Activated naive CD8-positive, alpha-beta T cell (primary cell): ENCODE results near the gene HOXC11.

Source experiments
- H3K27ac Mint-ChIP-seq: one replicate; pipeline ENCODE4 v1.8.0; 2021; ENCODE audit warnings: mixed read lengths
- H3K27me3 Mint-ChIP-seq: one replicate; pipeline ENCODE4 v1.8.0; 2021; ENCODE audit warnings: mixed read lengths
- H3K36me3 Mint-ChIP-seq: one replicate; pipeline ENCODE4 v1.8.0; 2021; ENCODE audit warnings: mixed read lengths
- H3K4me1 Mint-ChIP-seq: one replicate; pipeline ENCODE4 v1.8.0; 2021; ENCODE audit warnings: low read depth, mixed read lengths
- H3K4me3 Mint-ChIP-seq: one replicate; pipeline ENCODE4 v1.8.0; 2021; ENCODE audit warnings: mild to moderate bottlenecking, mixed read lengths
- H3K9me3 Mint-ChIP-seq: one replicate; pipeline ENCODE4 v1.8.0; 2021; ENCODE audit warnings: low read depth, mixed read lengths

The HOXC11 gene

GRCh38 chr12:53972722-53973235, at the start of gene HOXC11:
Gene HOXC11, plus strand, starts transcription at chr12:53973126. Its CDS starts 116 bp downstream, at chr12:53973242.
- peak within 1 kb of the TSS; percentile 79 for H3K4me3 Mint-ChIP-seq
- peaks cover 63% of the 10 kb centered on the region for H3K27me3 Mint-ChIP-seq
- H3K27ac Mint-ChIP-seq, result no peak within 1 kb of the TSS
- H3K9me3 Mint-ChIP-seq, result no peaks in the 10 kb centered on the region
- peaks cover 17% of the 10 kb centered on the region for H3K4me1 Mint-ChIP-seq
- H3K36me3 Mint-ChIP-seq, result peaks cover 3% of the 10 kb centered on the region

- H3K9me3 Mint-ChIP-seq, result peaks cover 4% of the 10 kb centered on the region
- H3K4me3 Mint-ChIP-seq, result no peak overlapping the region
- H3K4me1 Mint-ChIP-seq, result no peaks in the 10 kb centered on the region
- H3K36me3 Mint-ChIP-seq, result no peaks in the 10 kb centered on the region
- H3K27me3 Mint-ChIP-seq, result peaks cover 64% of the 10 kb centered on the region
- H3K27ac Mint-ChIP-seq, result no peak overlapping the region
Measured at GRCh38 chr12:53924521-53925405, 48.2 kb upstream of the HOXC11 start.

GRCh38 chr12:53927220-53928029, 45.5 kb upstream of the HOXC11 start:
- Mint-ChIP-seq H3K36me3 (peaks cover 3% of the 10 kb centered on the region), H3K27me3 (peaks cover 67% of the 10 kb centered on the region), H3K27ac (no peak overlapping the region), H3K4me3 (no peak overlapping the region), H3K9me3 (peaks cover 9% of the 10 kb centered on the region), H3K4me1 (no peaks in the 10 kb centered on the region)

- no peak overlapping the region for H3K27ac Mint-ChIP-seq
- H3K4me3 Mint-ChIP-seq, result no peak overlapping the region
- peaks cover 3% of the 10 kb centered on the region for H3K36me3 Mint-ChIP-seq
Measured at GRCh38 chr12:53928054-53928835, 44.7 kb upstream of the HOXC11 start.

GRCh38 chr12:53929527-53929926, 43.4 kb upstream of the HOXC11 start:
- Mint-ChIP-seq H3K27ac (no peak overlapping the region), H3K27me3 (peaks cover 69% of the 10 kb centered on the region), H3K9me3 (peaks cover 9% of the 10 kb centered on the region), H3K36me3 (peaks cover 3% of the 10 kb centered on the region), H3K4me1 (no peaks in the 10 kb centered on the region), H3K4me3 (no peak overlapping the region)

More at GRCh38 chr12:53928054-53928835, 44.7 kb upstream of the HOXC11 start:
- Mint-ChIP-seq H3K9me3 (peaks cover 9% of the 10 kb centered on the region), H3K4me1 (no peaks in the 10 kb centered on the region), H3K27me3 (peaks cover 68% of the 10 kb centered on the region)

- Mint-ChIP-seq H3K9me3 (peaks cover 9% of the 10 kb centered on the region), H3K27me3 (peaks cover 72% of the 10 kb centered on the region), H3K36me3 (peaks cover 3% of the 10 kb centered on the region), H3K4me1 (peaks cover 9% of the 10 kb centered on the region), H3K27ac (no peak overlapping the region), H3K4me3 (no peak overlapping the region)
Measured at GRCh38 chr12:53930591-53931255, 42.2 kb upstream of the HOXC11 start.

- peaks cover 69% of the 10 kb centered on the region for H3K27me3 Mint-ChIP-seq
- peaks cover 9% of the 10 kb centered on the region for H3K9me3 Mint-ChIP-seq
- H3K4me3 Mint-ChIP-seq, result no peak overlapping the region
- peaks cover 3% of the 10 kb centered on the region for H3K36me3 Mint-ChIP-seq
- H3K4me1 Mint-ChIP-seq, result peaks cover 17% of the 10 kb centered on the region
- no peak overlapping the region for H3K27ac Mint-ChIP-seq
Measured at GRCh38 chr12:53931844-53932581, 40.9 kb upstream of the HOXC11 start.

GRCh38 chr12:53932915-53933314, 40.0 kb upstream of the HOXC11 start:
- Mint-ChIP-seq H3K36me3 (peaks cover 3% of the 10 kb centered on the region), H3K27ac (no peak overlapping the region), H3K27me3 (peaks cover 73% of the 10 kb centered on the region), H3K4me3 (no peak overlapping the region), H3K4me1 (peaks cover 19% of the 10 kb centered on the region), H3K9me3 (peaks cover 9% of the 10 kb centered on the region)

- Mint-ChIP-seq H3K4me1 (peaks cover 24% of the 10 kb centered on the region), H3K4me3 (peak overlapping the region; percentile 55), H3K27ac (no peak overlapping the region), H3K27me3 (peaks cover 61% of the 10 kb centered on the region), H3K36me3 (no peaks in the 10 kb centered on the region), H3K9me3 (no peaks in the 10 kb centered on the region)
Measured at GRCh38 chr12:53935383-53936341, 37.3 kb upstream of the HOXC11 start.

- H3K4me3 Mint-ChIP-seq, result no peak overlapping the region
- peaks cover 61% of the 10 kb centered on the region for H3K27me3 Mint-ChIP-seq
- peaks cover 24% of the 10 kb centered on the region for H3K4me1 Mint-ChIP-seq
- H3K36me3 Mint-ChIP-seq, result no peaks in the 10 kb centered on the region
- H3K27ac Mint-ChIP-seq, result no peak overlapping the region
- no peaks in the 10 kb centered on the region for H3K9me3 Mint-ChIP-seq
Measured at GRCh38 chr12:53937099-53937498, 35.8 kb upstream of the HOXC11 start.

- Mint-ChIP-seq H3K27me3 (peaks cover 59% of the 10 kb centered on the region), H3K9me3 (no peaks in the 10 kb centered on the region), H3K4me3 (no peak overlapping the region), H3K4me1 (peaks cover 24% of the 10 kb centered on the region), H3K36me3 (no peaks in the 10 kb centered on the region), H3K27ac (no peak overlapping the region)
Measured at GRCh38 chr12:53937596-53938325, 35.2 kb upstream of the HOXC11 start.
